GM12878 (cell line): ENCODE results near the gene TGFBRAP1. TPM values are rescaled to one million over a fixed set of nuclear protein-coding genes. Genes with fewer than 3 reads are reported as not detected.
"Not testable (repeated sequence)": the region's sequence is repeated elsewhere in the genome, so short reads cannot be mapped to it uniquely, and the experiment has no call there.

Experiments
- ATAC-seq: fragments of 200-7000 bp; cut with Tn5 transposase; 3 replicates; pipeline ENCODE4 v1.9.1; 2020; ENCODE audit warnings: mild to moderate bottlenecking, moderate library complexity
- BruUV-seq: library from RNA; stranded (reverse); fragments of 400-500 nt; replicated peaks from 2 replicates; lab custom pipeline; 2021; lab: Mats Ljungman, UMichigan
- CTCF ChIA-PET: fragments of 300-600 bp; sonication (Branson Sonifier 250); formaldehyde crosslinking; extraction: SDS; loops from one replicate; lab custom pipeline; 2021; ENCODE audit warnings: inconsistent platforms; lab: Yijun Ruan, JAX
- POLR2A ChIA-PET: fragments of 350-600 bp; formaldehyde crosslinking; extraction: SDS; loops from one replicate; lab custom pipeline; 2021; ENCODE audit warnings: inconsistent platforms; lab: Charles Lee
- RAD21 ChIA-PET: fragments of 300-600 bp; sonication (Branson Sonifier 250); formaldehyde crosslinking; loops from one replicate; lab custom pipeline; 2023; ENCODE audit warnings: antibody characterized with exemption; ENCODE audit not compliant: unreplicated experiment; lab: Charles Lee
- SMC1A ChIA-PET: fragments of 300-600 bp; sonication (Branson Sonifier 250); formaldehyde crosslinking; loops from one replicate; lab custom pipeline; 2023; ENCODE audit not compliant: unreplicated experiment, uncharacterized antibody; lab: Charles Lee
- DNase-seq: peaks from one replicate; pipeline ENCODE4 v3.0.0-alpha.2; 2011; ENCODE audit warnings: low read depth, low spot score
- FAIRE-seq: peaks from 3 replicates; lab custom pipeline; 2011; peaks lifted over from hg19 to GRCh38; lab: Jason Lieb, UNC
- H2AFZ ChIP-seq: 2 replicates; pipeline ENCODE4 v1.6.0; 2011; ENCODE audit warnings: low read depth, low read length, control low read depth; ENCODE audit not compliant: control insufficient read depth
- H3K27ac ChIP-seq: 2 replicates; pipeline ENCODE4 v1.5.1; 2011; ENCODE audit warnings: control low read depth; ENCODE audit not compliant: control insufficient read depth, insufficient read depth
- H3K27me3 ChIP-seq, 2 experiments: replicated peaks in 1 of 2; 2 replicates each; pipeline versions ENCODE4 v1.6.0 to v1.6.1; 2011; ENCODE audit warnings: low read length in 1 of 2; ENCODE audit not compliant: control insufficient read depth in 2 of 2, insufficient read depth in 2 of 2
- H3K36me3 ChIP-seq, 2 experiments: 2 replicates each; pipeline ENCODE4 v1.5.1; 2011; ENCODE audit warnings: low read length in 1 of 2; ENCODE audit not compliant: control insufficient read depth in 2 of 2, insufficient read depth in 2 of 2
- H3K4me1 ChIP-seq: 2 replicates; pipeline ENCODE4 v1.6.1; 2011; ENCODE audit warnings: mild to moderate bottlenecking, low read length, moderate library complexity, mixed read lengths; ENCODE audit not compliant: control insufficient read depth, insufficient read depth
- H3K4me2 ChIP-seq: 2 replicates; pipeline ENCODE4 v1.6.0; 2011; ENCODE audit warnings: control low read depth; ENCODE audit not compliant: control insufficient read depth, insufficient read depth
- H3K4me3 ChIP-seq: fragments of 200-600 bp; sonication (generic); 2 replicates; pipeline ENCODE4 v1.5.1; 2016
- H3K79me2 ChIP-seq: 2 replicates; pipeline ENCODE4 v1.6.0; 2011; ENCODE audit warnings: low read length; ENCODE audit not compliant: control insufficient read depth, insufficient read depth
- H3K9ac ChIP-seq: 2 replicates; pipeline ENCODE4 v1.8.0; 2011; ENCODE audit warnings: low read length, control low read depth, mixed read lengths; ENCODE audit not compliant: control insufficient read depth, insufficient read depth
- H3K9me3 ChIP-seq: replicated peaks from 3 replicates; pipeline ENCODE4 v1.5.1; 2011; ENCODE audit warnings: mild to moderate bottlenecking, low read length; ENCODE audit not compliant: control insufficient read depth, insufficient read depth
- H4K20me1 ChIP-seq: 2 replicates; pipeline ENCODE4 v1.6.0; 2011; ENCODE audit not compliant: control insufficient read depth, insufficient read depth
- MTA2 ChIP-seq: fragments of 450-650 bp; IDR thresholded peaks from 2 replicates; pipeline ENCODE4 v1.6.1; 2016; ENCODE audit warnings: low read depth, mild to moderate bottlenecking, moderate library complexity
- PAX5 ChIP-seq: IDR thresholded peaks from 2 replicates; pipeline ENCODE4 v1.6.1; 2011; ENCODE audit warnings: low read depth, low read length, borderline replicate concordance
- WGBS: methylation state at CpG from one replicate; pipeline ENCODE4 v1.1.6; 2016; ENCODE audit warnings: low lambda C conversion rate; ENCODE audit not compliant: insufficient replicate concordance, insufficient coverage; ENCODE audit errors: missing lambda C conversion rate; 5-methylcytosine and 5-hydroxymethylcytosine counted together
- in situ Hi-C: fragments of 300-500 bp; cut with MboI; formaldehyde crosslinking; loops from 9 replicates; pipeline ENCODE4 v1.14.3; 2018; ENCODE audit warnings: mixed read lengths
- intact Hi-C: fragments of 100-400 bp; cut with micrococcal nuclease; formaldehyde crosslinking; loops from one replicate; pipeline ENCODE4 v1.14.2; 2022; ENCODE audit not compliant: unreplicated experiment
- polyA plus RNA-seq, 11 experiments: library from polyadenylated mRNA; depleted of rRNA in 4 of 11; unstranded in 6 of 11; stranded (reverse) in 5 of 11; fragments of >200 nt; fragmentation: Nextera tagmentation in 4 of 11; fragmentation: Illumina TruSeq in 1 of 11; extraction: Ambion mirVana in 4 of 11; extraction: Trizol in 1 of 11; gene quantifications; 1 replicate in 1 of 11; 2 replicates in 10 of 11; pipeline versions ENCODE4 v1.2.1 to v1.2.3, GENCODE V29; 2011 to 2016; ENCODE audit warnings: inconsistent platforms in 2 of 11, missing spikeins in 2 of 11, low read depth in 1 of 11
- total RNA-seq, 4 experiments: library from RNA; depleted of rRNA in 3 of 4; stranded (reverse); fragments of >200 nt in 3 of 4; fragmentation: Illumina TruSeq in 1 of 4; extraction: Trizol in 1 of 4; gene quantifications; 2 replicates each; pipeline versions ENCODE4 v1.2.1 to v1.2.3, GENCODE V29; 2013 to 2021

TGFBRAP1 gene
- total and polyA plus RNA-seq, 10 of the 15 experiments (the other 5 are each of a cell fraction or from before 2014, with no cell fraction given) = 7.9 to 37.4 (median 23.7) TPM

- TF ChIP-seq PAX5 = no peak
- no peak for TF ChIP-seq MTA2
- no peak overlapping the region for H3K9ac ChIP-seq
- ChIA-PET CTCF (no interaction called here), RAD21 (no interaction called here), POLR2A (no interaction called here), SMC1A (no interaction called here)
- no TSS peak for BruUV-seq
- no peak overlapping the region for H3K4me3 ChIP-seq
- no peaks in the 10 kb centered on the region for H3K79me2 ChIP-seq
- no peaks in the 10 kb centered on the region for H3K4me1 ChIP-seq
- H2AFZ ChIP-seq = no peak overlapping the region
- H4K20me1 ChIP-seq = no peaks in the 10 kb centered on the region
- WGBS = 100% methylated on average over 2 of the region's 2 CpGs
- no peaks in the 10 kb centered on the region for H3K9me3 ChIP-seq
- no peaks in the 10 kb centered on the region for H3K36me3 ChIP-seq
- DNase-seq (no peak), FAIRE-seq (no peak), ATAC-seq (no peak)
- H3K4me2 ChIP-seq = no peak overlapping the region
- in situ Hi-C loops (no loop called here), intact Hi-C loops (no loop called here)
- no peaks in the 10 kb centered on the region for H3K27me3 ChIP-seq
- H3K27ac ChIP-seq = no peak overlapping the region
These were observed 77.3 kb downstream of the TGFBRAP1 start for GRCh38 chr2:105252271-105252670.

- POLR2A ChIA-PET, intact Hi-C loops, DNase-seq, H3K4me1 ChIP-seq, H3K79me2 ChIP-seq, H2AFZ ChIP-seq, H3K4me3 ChIP-seq, H4K20me1 ChIP-seq, SMC1A ChIA-PET, H3K9ac ChIP-seq, in situ Hi-C loops, ATAC-seq, H3K36me3 ChIP-seq, FAIRE-seq, H3K9me3 ChIP-seq, H3K27me3 ChIP-seq, H3K4me2 ChIP-seq, CTCF ChIA-PET, RAD21 ChIA-PET, BruUV-seq, H3K27ac ChIP-seq: not testable (repeated sequence)
- WGBS = 87% methylated on average over 40 of the region's 43 CpGs
These were observed 78.4 kb downstream of the TGFBRAP1 start for GRCh38 chr2:105251016-105251648.
